Stimulated activated CD8-positive, alpha-beta memory T cell treated with anti-CD3 and anti-CD28 coated beads, Interleukin-15, amount 100 ng/mL, for 1 hour (primary cell): ENCODE data around the gene TPPP.

Experiments used
- DNase-seq: peaks from one replicate; pipeline ENCODE4 v3.0.0-alpha.2; 2020; ENCODE audit warnings: low read depth

The TPPP gene

GRCh38 chr5:624951-625230 lies 68.3 kb downstream of the TPPP start:
- DNase-seq, result no peak

- no peak for DNase-seq
Measured at GRCh38 chr5:624118-624950, 68.8 kb downstream of the TPPP start.

DNA sequence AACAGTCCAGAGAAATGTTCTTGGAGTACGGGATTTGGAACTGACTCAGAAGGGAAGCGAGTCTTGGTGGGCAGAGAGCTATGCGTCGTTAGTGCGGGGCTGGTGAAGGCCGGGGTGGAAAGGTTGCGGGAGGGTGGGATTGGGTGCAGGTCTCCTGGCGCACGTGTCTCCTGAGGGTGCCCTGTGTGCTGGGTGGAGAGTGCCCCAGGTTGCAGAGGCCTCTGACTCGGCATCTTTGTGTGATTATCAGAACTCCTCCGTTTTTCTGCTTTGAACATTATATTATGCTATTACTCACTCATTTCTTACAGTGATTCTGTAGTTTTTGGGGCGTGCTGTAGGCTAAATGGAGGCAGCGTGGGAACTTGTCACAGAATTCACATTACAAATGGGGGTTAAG lies 69.6 kb downstream of the TPPP start:
- DNase-seq, result no peak

GRCh38 chr5:622946-623522 lies 70.1 kb downstream of the TPPP start:
- DNase-seq, result no peak

GRCh38 chr5:622359-622758 lies 70.8 kb downstream of the TPPP start:
- DNase-seq, result no peak

DNA sequence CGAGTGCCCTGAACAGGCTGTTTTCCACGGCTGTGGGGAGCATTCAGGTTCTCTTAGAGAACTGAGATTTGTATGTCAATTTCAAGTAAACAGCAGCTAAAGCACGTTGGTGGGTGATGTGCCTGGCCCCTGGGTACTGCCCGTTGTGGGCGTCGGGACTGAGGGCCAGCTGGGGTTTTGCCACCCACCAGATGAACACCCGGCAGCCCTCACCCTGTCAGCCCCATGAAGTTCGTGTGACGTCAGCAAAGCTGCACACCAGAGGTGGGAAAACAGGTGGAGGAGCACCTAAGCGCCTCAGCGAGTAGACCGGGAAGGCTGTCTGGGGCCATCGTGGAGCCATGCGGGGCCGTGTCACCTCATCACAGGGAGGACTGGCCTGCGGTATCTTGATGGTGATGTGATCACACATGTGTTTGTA lies 71.8 kb downstream of the TPPP start:
- DNase-seq, result no peak

DNA sequence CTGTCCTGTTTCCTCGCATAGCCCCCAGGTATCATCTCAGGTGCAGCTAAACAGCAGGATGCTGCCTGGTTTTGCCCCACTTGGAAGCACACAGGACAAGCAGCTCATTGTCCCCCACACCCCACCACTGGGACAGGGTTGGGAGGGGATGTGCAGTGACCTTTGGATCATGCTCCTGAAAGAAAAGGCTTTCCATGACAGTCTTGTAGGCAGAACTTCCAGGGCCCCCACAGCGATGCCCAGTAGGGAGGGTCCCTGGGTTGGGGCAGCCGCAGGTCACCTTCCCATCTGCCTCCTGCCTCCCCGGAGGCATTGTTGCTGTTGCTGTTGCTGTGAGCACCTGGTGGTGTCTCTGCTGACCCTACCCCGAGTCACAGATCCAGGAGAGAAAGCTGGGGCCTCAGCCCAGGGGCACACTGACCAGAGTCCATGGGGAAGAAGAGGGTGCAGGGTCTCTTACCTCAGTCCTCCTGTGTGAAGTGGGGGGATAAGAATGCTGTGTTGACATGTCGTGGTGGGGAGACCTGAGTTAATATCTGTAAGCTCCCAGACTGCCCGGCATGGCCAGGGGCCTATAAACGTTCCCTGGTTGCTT lies 72.5 kb downstream of the TPPP start:
- no peak for DNase-seq

GRCh38 chr5:620152-620551 lies 73.0 kb downstream of the TPPP start:
- no peak for DNase-seq

- no peak for DNase-seq
Measured at GRCh38 chr5:619444-619843, 73.7 kb downstream of the TPPP start.

DNA sequence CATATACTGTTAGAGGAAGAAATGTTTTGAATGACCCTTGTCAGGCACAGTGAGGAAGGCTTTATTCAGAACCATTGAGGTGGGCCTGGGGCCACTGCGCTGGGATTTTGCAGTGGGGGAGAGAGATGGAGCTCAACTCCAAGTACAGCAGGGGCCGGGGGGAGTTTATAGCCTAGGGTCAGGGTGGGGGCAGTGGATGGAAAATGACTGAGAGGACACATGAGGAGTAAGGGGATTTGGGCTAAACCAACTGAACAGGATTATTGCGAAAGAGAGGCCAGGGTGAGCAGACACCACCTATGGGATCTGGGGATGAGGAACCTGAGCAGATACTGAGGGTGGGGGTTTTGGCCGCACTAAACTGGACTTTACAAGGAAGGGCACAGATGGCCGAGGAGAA lies 74.7 kb downstream of the TPPP start:
- no peak for DNase-seq

- DNase-seq, result no peak
Measured at GRCh38 chr5:617896-618295, 75.3 kb downstream of the TPPP start.

DNA sequence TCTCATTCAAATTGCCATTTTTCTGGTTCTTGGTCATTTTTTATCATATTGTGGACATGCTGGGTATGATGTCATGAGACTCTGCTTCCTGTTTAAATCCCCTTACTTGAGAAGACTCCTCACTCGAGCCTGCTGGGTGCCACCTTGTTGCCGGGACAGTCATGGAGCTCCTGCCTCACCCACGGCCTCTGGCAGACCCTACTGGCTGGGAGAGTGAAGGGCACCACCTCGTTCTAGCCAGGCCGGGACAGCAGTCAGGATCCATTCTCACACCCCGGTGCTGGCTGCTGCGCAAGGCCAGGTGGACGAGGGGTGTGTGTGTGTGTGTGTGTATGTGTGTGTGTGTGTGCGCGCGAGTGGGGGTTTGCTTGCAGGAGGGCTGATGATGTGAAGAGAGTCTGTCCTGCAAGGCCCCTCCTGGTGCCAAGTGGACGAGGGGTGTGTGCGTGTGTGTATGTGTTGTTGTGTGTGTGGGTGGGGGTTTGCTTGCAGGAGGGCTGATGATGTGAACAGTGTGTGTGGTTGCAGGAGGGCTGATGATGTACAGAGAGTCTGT lies 76.6 kb downstream of the TPPP start:
- no peak for DNase-seq

DNA sequence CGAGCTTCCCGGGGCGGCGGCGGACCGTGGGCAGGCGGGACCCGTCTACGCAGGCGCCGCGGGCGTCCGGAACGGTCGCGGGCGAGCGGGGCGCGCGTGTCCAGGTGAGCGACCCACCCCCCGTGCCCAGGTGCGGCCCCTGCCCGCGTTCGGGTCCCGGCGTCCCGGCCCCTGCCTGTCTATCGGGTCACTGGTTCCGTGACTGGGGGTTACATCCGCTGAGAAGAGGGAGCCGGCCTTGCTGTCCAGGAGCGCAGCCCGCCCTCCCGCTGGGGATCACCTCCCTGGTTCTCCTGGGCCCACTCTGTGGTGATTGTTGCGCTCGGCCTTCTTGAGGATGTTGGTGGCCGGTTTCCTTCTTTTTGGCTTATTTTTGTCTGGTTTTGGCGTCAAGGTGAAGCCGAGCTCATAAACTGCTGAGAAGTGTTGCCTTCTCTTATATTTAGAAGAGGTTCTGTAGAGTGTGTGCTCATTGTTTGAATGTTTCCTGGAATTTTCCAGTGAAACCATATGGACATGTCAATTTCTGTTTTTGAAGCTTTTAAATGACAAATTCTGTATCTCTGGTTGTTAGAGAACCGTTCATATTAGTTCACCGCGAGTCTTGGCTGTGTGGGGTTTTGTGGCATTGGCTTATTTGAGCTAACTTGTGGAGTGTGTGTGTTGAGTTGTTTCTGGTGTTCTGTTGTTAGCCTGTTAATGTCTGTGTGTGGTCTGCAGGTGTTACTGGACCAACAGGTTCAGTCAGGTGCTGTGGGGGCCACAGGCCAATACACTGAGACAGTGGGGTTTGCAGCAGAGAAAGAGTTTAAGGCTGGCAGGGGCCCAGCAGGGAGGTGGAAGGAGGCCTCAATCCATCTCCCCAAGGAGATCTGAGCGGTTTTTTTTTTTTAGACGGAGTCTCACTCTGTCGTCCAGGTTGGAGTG lies 80.4 kb downstream of the TPPP start:
- DNase-seq, result no peak

DNA sequence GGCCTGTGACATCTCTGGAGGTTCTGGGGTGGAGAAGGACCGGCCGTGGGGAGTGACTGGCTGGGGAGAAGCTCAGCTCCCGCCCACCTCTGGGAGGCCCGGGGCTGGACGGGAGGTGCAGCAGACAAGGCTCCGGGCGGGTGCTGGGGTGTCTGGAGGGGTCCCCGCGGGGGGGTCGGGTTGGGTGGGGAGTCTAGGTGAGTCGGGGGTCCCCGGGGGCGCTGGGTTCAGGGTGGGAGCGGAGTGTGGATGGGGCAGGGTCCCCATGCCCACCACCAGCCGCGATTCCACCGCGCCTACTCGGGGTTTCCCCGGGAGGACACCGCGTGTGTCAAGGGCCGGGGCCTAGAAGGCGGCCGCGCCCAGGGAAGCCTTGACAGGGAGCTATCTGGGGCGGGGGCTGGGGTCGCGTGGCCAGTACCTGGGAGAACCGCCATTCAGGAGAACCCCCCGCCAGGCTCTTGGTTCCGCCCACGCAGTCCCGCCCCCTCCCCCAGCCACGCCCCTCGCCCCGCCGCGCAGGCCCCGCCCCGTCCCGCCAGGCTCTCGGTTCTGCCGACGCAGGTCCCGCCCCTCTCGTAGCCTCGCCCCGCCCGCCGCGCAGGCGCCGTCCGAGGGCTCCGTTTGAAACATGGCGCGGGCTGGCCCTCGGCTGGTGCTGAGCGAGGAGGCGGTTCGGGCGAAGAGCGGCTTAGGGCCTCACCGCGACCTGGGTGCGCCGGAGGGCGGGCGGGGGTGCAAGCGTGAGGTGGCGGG lies 81.2 kb downstream of the TPPP start, which contains the start of gene CEP72:
CEP72 (plus strand) TSS at position 610 of the 756 bp plus-strand sequence; CDS start at position 632, 22 bp downstream.
- DNase-seq, result peak; percentile 86

- DNase-seq, result no peak
Measured at GRCh38 chr5:610744-611730, 82.1 kb downstream of the TPPP start.

- no peak for DNase-seq
Measured at GRCh38 chr5:610011-610743, 83.0 kb downstream of the TPPP start.
